ENCODE results near the gene GFI1.

The GFI1 gene

DNA sequence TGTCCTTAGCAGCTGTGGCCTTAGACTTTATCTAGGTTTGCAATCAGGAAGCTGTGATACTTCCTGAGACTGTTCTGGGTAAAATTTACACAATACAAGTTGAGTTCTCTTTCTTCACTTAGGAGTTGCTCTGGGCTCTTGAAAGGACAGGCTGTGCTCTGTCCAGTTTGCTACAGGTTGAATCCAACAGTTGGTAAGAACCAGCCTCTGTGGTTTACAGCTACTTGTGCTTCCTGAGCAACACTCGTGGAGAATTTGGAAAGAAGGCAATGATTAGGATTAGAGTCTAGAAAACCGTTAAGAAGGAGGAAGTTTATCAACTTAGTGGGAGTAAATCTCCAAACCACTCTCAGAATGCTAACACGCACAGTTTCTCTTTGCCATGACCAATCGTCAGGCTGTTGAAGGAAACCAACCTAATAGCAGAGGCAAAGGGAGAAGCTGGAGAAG, 26.8 kb downstream of the GFI1 start:
- Histone ChIP-seq H3K4me1 (ENCODE audit: insufficient read depth, poor library complexity, severe bottlenecking) (no peaks in the 10 kb centered on the region), H3K27me3 (ENCODE audit: insufficient read depth, poor library complexity, severe bottlenecking) (no peaks in the 10 kb centered on the region), H3K9me3 (ENCODE audit: severe bottlenecking) (no peaks in the 10 kb centered on the region), H3K36me3 (ENCODE audit: low read depth) (no peaks in the 10 kb centered on the region), H3K27ac (ENCODE audit: poor library complexity, severe bottlenecking) (no peak overlapping the region), H3K4me3 (ENCODE audit: severe bottlenecking) (no peak overlapping the region)
- DNase-seq (ENCODE audit: low spot score): no peak
- TF ChIP-seq, protein P1, sequence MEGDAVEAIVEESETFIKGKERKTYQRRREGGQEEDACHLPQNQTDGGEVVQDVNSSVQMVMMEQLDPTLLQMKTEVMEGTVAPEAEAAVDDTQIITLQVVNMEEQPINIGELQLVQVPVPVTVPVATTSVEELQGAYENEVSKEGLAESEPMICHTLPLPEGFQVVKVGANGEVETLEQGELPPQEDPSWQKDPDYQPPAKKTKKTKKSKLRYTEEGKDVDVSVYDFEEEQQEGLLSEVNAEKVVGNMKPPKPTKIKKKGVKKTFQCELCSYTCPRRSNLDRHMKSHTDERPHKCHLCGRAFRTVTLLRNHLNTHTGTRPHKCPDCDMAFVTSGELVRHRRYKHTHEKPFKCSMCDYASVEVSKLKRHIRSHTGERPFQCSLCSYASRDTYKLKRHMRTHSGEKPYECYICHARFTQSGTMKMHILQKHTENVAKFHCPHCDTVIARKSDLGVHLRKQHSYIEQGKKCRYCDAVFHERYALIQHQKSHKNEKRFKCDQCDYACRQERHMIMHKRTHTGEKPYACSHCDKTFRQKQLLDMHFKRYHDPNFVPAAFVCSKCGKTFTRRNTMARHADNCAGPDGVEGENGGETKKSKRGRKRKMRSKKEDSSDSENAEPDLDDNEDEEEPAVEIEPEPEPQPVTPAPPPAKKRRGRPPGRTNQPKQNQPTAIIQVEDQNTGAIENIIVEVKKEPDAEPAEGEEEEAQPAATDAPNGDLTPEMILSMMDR (IDR thresholded peaks at IDR 0.05; ENCODE audit: poor library complexity, severe bottlenecking): no peak
- no peak for ATAC-seq (ENCODE audit: low read depth)

GRCh38 chr1:92458146-92458545, 28.6 kb downstream of the GFI1 start:
- H3K9me3 ChIP-seq (ENCODE audit: severe bottlenecking): no peaks in the 10 kb centered on the region
- no peaks in the 10 kb centered on the region for H3K27me3 ChIP-seq (ENCODE audit: insufficient read depth, poor library complexity, severe bottlenecking)
- no peak overlapping the region for H3K27ac ChIP-seq (ENCODE audit: poor library complexity, severe bottlenecking)
- TF ChIP-seq, protein P1 (IDR thresholded peaks at IDR 0.05; ENCODE audit: poor library complexity, severe bottlenecking): no peak
- no peak for DNase-seq (ENCODE audit: low spot score)
- no peak for ATAC-seq (ENCODE audit: low read depth)
- no peaks in the 10 kb centered on the region for H3K4me1 ChIP-seq (ENCODE audit: insufficient read depth, poor library complexity, severe bottlenecking)
- H3K36me3 ChIP-seq (ENCODE audit: low read depth): no peaks in the 10 kb centered on the region
- no peak overlapping the region for H3K4me3 ChIP-seq (ENCODE audit: severe bottlenecking)

GRCh38 chr1:92447976-92448375, 38.7 kb downstream of the GFI1 start:
- TF ChIP-seq, protein P1 (IDR thresholded peaks at IDR 0.05; ENCODE audit: poor library complexity, severe bottlenecking): no peak
- no peak for DNase-seq (ENCODE audit: low spot score)
- H3K4me3 ChIP-seq (ENCODE audit: severe bottlenecking): no peak overlapping the region
- H3K4me1 ChIP-seq (ENCODE audit: insufficient read depth, poor library complexity, severe bottlenecking): no peaks in the 10 kb centered on the region
- no peaks in the 10 kb centered on the region for H3K9me3 ChIP-seq (ENCODE audit: severe bottlenecking)
- no peak overlapping the region for H3K27ac ChIP-seq (ENCODE audit: poor library complexity, severe bottlenecking)
- no peaks in the 10 kb centered on the region for H3K36me3 ChIP-seq (ENCODE audit: low read depth)
- no peak for ATAC-seq (ENCODE audit: low read depth)
- H3K27me3 ChIP-seq (ENCODE audit: insufficient read depth, poor library complexity, severe bottlenecking): no peaks in the 10 kb centered on the region

DNA sequence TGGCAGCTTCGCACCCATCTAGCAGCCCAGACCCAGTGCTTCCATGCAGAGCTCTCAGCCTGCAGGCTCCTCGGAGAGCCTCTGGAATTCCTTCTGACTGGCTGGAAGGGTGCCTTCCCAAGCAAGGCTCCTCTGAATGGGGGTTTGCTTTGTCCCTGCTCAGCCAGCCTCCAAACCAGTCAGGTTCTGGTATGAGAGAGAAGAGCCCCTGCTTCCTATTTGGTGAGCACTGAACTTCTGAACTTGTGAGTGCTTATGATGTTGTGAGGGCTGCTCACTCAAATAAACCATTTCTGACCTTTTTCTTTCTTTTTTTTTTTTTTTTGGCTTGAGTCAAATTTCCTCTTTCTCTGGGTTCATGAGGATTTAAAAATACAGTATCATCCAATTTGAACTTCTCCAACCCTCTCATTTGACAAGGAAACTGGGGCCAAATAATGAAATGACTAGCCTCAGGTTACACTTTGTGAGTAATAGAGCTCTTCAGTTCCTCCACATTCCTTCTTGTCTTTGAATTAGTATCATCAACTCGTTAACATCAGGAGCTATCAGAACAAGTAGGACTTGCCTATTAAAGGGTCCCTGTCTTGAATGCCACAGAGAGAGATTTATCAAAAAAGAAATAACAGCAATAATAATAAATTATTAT, 39.6 kb downstream of the GFI1 start:
- ATAC-seq (ENCODE audit: low read depth): peak; percentile 50; the same call in 1 of the 3 replicates

DNA sequence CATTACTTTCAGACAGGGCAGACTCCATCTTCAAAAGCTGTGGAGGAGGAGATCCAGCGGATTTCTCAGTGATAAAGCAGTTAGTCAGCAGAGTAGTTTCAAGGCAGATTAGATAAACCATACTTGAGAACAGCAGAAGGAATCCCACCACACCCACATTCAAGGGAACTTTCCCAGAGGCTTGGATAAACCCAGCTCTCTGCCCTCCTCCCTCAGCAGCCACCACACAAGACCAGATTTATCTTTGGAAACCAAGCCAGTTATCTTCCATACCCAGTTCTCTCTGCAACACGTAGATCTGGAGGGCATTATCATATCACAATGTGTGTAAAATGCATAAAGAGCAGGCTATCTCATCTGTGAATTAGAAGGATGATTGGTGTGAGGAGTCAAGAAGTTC, 40.2 kb downstream of the GFI1 start:
- no peak overlapping the region for H3K27ac ChIP-seq (ENCODE audit: poor library complexity, severe bottlenecking)
- no peaks in the 10 kb centered on the region for H3K9me3 ChIP-seq (ENCODE audit: severe bottlenecking)
- H3K36me3 ChIP-seq (ENCODE audit: low read depth): no peaks in the 10 kb centered on the region
- TF ChIP-seq, protein P1 (IDR thresholded peaks at IDR 0.05; ENCODE audit: poor library complexity, severe bottlenecking): no peak
- ATAC-seq (ENCODE audit: low read depth) (no peak), DNase-seq (ENCODE audit: low spot score) (no peak)
- H3K4me3 ChIP-seq (ENCODE audit: severe bottlenecking): no peak overlapping the region
- no peaks in the 10 kb centered on the region for H3K27me3 ChIP-seq (ENCODE audit: insufficient read depth, poor library complexity, severe bottlenecking)
- no peaks in the 10 kb centered on the region for H3K4me1 ChIP-seq (ENCODE audit: insufficient read depth, poor library complexity, severe bottlenecking)

More for the DNA sequence above, 39.6 kb downstream of the GFI1 start:
- TF ChIP-seq, protein P1 (IDR thresholded peaks at IDR 0.05; ENCODE audit: poor library complexity, severe bottlenecking): no peak
- DNase-seq (ENCODE audit: low spot score): no peak
- Histone ChIP-seq H3K27ac (ENCODE audit: poor library complexity, severe bottlenecking) (no peak overlapping the region), H3K4me3 (ENCODE audit: severe bottlenecking) (no peak overlapping the region), H3K36me3 (ENCODE audit: low read depth) (no peaks in the 10 kb centered on the region), H3K9me3 (ENCODE audit: severe bottlenecking) (no peaks in the 10 kb centered on the region), H3K27me3 (ENCODE audit: insufficient read depth, poor library complexity, severe bottlenecking) (no peaks in the 10 kb centered on the region), H3K4me1 (ENCODE audit: insufficient read depth, poor library complexity, severe bottlenecking) (no peaks in the 10 kb centered on the region)

Measured in RWPE2 (cell line).